Measurements from ENCODE around the gene RABEPK.

DNA sequence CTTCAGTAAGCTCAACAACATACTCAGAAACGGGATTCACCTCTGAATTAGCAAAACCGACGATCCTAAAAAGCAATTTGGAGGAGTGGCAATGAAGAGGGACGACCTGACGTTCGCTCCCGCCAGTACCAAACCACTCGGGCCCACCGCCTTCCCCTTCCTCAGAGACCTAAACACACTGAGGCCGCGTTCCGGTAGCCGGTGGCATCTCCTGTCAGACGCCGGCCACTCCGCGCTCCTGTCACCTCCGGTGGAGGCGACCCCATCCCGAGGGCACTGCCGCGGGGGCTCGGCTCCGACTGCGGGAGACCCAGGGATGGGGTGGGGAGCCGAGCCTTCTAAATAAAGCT, 11.4 kb upstream of the RABEPK start:
- TF ChIP-seq CTCF (IDR thresholded peaks at IDR 0.05; ENCODE audit: insufficient read depth, low read depth, low read length) (no peak), EZH2 (IDR thresholded peaks at IDR 0.05; ENCODE audit: insufficient read depth, low read length) (no peak)
